Endothelial cell of umbilical vein (primary cell): ENCODE data around the gene HLA-B. TPM values are rescaled to one million over a fixed set of nuclear protein-coding genes. Genes with fewer than 3 reads are reported as not detected.

Experiments
- BruUV-seq: library from RNA; stranded (reverse); fragments of 400-500 nt; replicated peaks from 2 replicates; lab custom pipeline; 2021; lab: Mats Ljungman, UMichigan
- CTCF ChIA-PET: fragments of 300-600, 350-600 bp; sonication (Branson Sonifier 250); formaldehyde crosslinking; loops from one replicate; lab custom pipeline; 2021; ENCODE audit warnings: antibody characterized with exemption, inconsistent platforms; lab: Charles Lee
- POLR2A ChIA-PET: fragments of 300-600, 350-600 bp; sonication (Branson Sonifier 250); formaldehyde crosslinking; loops from one replicate; lab custom pipeline; 2021; ENCODE audit warnings: antibody characterized with exemption, inconsistent platforms; lab: Charles Lee
- DNase-seq: peaks from one replicate; pipeline ENCODE4 v3.0.0-alpha.2; 2011; ENCODE audit warnings: low read depth, low spot score
- FAIRE-seq: peaks from 2 replicates; lab custom pipeline; 2011; peaks lifted over from hg19 to GRCh38; lab: Jason Lieb, UNC
- H2AFZ ChIP-seq: 2 replicates; pipeline ENCODE4 v1.6.0; 2012; ENCODE audit warnings: low read depth, low read length, control low read depth, inconsistent platforms
- H3K27ac ChIP-seq: 2 replicates; pipeline ENCODE4 v1.5.1; 2011; ENCODE audit warnings: low read depth, mild to moderate bottlenecking, control low read depth, low read length, moderate library complexity; ENCODE audit not compliant: insufficient read depth
- H3K27me3 ChIP-seq, 2 experiments: 2 replicates each; pipeline versions ENCODE4 v1.6.0 to v1.6.1; 2011; ENCODE audit warnings: low read length in 2 of 2, mixed read lengths in 1 of 2; ENCODE audit not compliant: control insufficient read depth in 2 of 2, insufficient read depth in 2 of 2
- H3K36me3 ChIP-seq, 2 experiments: 2 replicates in 1 of 2; 3 replicates in 1 of 2; pipeline ENCODE4 v1.5.1; 2011; ENCODE audit warnings: low read length in 2 of 2, mild to moderate bottlenecking in 1 of 2, moderate library complexity in 1 of 2; ENCODE audit not compliant: control insufficient read depth in 2 of 2, insufficient read depth in 2 of 2; ENCODE audit errors: extremely low read depth in 1 of 2
- H3K4me1 ChIP-seq: 3 replicates; pipeline ENCODE4 v1.5.1; 2011; ENCODE audit warnings: mild to moderate bottlenecking, low read length; ENCODE audit not compliant: control insufficient read depth, insufficient read depth; ENCODE audit errors: extremely low read depth
- H3K4me2 ChIP-seq: 2 replicates; pipeline ENCODE4 v1.6.1; 2011; ENCODE audit warnings: low read length, control low read depth, mixed read lengths; ENCODE audit not compliant: insufficient read depth
- H3K4me3 ChIP-seq, 3 experiments: fragments of 200-600 bp in 1 of 3; sonication (generic), shearing (Covaris generic) in 1 of 3; replicated peaks in 1 of 3; 2 replicates each; pipeline ENCODE4 v1.5.1; 2011 to 2016; ENCODE audit warnings: control low read depth in 3 of 3, low read length in 3 of 3, mild to moderate bottlenecking in 2 of 3, inconsistent platforms in 1 of 3, low read depth in 1 of 3, moderate library complexity in 1 of 3; ENCODE audit not compliant: insufficient read depth in 1 of 3
- H3K79me2 ChIP-seq: 2 replicates; pipeline ENCODE4 v1.6.0; 2012; ENCODE audit warnings: low read length, inconsistent platforms; ENCODE audit not compliant: control insufficient read depth, insufficient read depth
- H3K9ac ChIP-seq: replicated peaks from 2 replicates; pipeline ENCODE3; 2011; ENCODE audit warnings: low read length, control low read depth; ENCODE audit not compliant: insufficient read depth; ENCODE audit errors: extremely low read depth
- H3K9me1 ChIP-seq: replicated peaks from 3 replicates; pipeline ENCODE4 v1.6.0; 2011; ENCODE audit warnings: mild to moderate bottlenecking, low read length; ENCODE audit not compliant: control insufficient read depth, insufficient read depth; ENCODE audit errors: extremely low read depth
- H3K9me3 ChIP-seq: replicated peaks from 2 replicates; pipeline ENCODE4 v1.5.1; 2012; ENCODE audit warnings: low read length, inconsistent platforms; ENCODE audit not compliant: control insufficient read depth, insufficient read depth
- H4K20me1 ChIP-seq: replicated peaks from 2 replicates; pipeline ENCODE3; 2011; ENCODE audit warnings: mild to moderate bottlenecking, low read length; ENCODE audit not compliant: control insufficient read depth, insufficient read depth; ENCODE audit errors: extremely low read depth
- EZH2 ChIP-seq: IDR thresholded peaks from 2 replicates; pipeline ENCODE4 v1.6.1; 2012; ENCODE audit warnings: borderline replicate concordance, low read depth, mild to moderate bottlenecking, moderate library complexity, low read length, inconsistent platforms; ENCODE audit not compliant: severe bottlenecking
- FOS ChIP-seq: IDR thresholded peaks from 2 replicates; pipeline ENCODE4 v1.6.1; 2011; ENCODE audit warnings: mild to moderate bottlenecking, low read length, moderate library complexity, borderline replicate concordance; ENCODE audit not compliant: insufficient read depth
- GATA2 ChIP-seq: IDR thresholded peaks from 2 replicates; pipeline ENCODE4 v1.7.0; 2011; ENCODE audit warnings: low read depth, mild to moderate bottlenecking, moderate library complexity, mixed read lengths, low read length; ENCODE audit not compliant: insufficient read length, insufficient read depth
- JUN ChIP-seq: IDR thresholded peaks from 2 replicates; pipeline ENCODE4 v1.6.1; 2011; ENCODE audit warnings: borderline replicate concordance, low read depth; ENCODE audit not compliant: insufficient read length, insufficient read depth
- MYC ChIP-seq: IDR thresholded peaks from one replicate; pipeline ENCODE4 v1.6.1; 2011; ENCODE audit warnings: mild to moderate bottlenecking, low read depth, low read length
- POLR2A ChIP-seq: IDR thresholded peaks from 2 replicates; pipeline ENCODE4 v1.6.1; 2012; ENCODE audit warnings: low read depth, mild to moderate bottlenecking, control low read depth, low read length
- dilution Hi-C: fragments of 300-500 bp; cut with MboI; formaldehyde crosslinking; loops from one replicate; pipeline ENCODE4 v1.15.0; 2019; ENCODE audit warnings: low sequenced_read_pairs; ENCODE audit not compliant: extremely low pct_ligation_motif_present
- intact Hi-C: fragments of 100-400 bp; cut with micrococcal nuclease; formaldehyde crosslinking; loops from one replicate; pipeline ENCODE4 v1.10.0; 2022
- microRNA-seq: library from miRNA; unstranded; fragments of <30 nt; microRNA quantifications from one replicate; pipeline ENCODE4 v1.2.0, GENCODE V29; 2021; ENCODE audit warnings: borderline number of aligned reads, borderline replicate concordance
- polyA plus RNA-seq, 4 experiments: library from polyadenylated mRNA; depleted of rRNA in 3 of 4; stranded (reverse) in 3 of 4; unstranded in 1 of 4; fragments of >200 nt; gene quantifications; 2 replicates each; pipeline versions ENCODE4 v1.2.1 to v1.2.3, GENCODE V29; 2011 to 2012; ENCODE audit warnings: missing spikeins in 1 of 4
- small RNA-seq: library from RNA; depleted of rRNA; stranded (forward); fragments of <200 nt; gene quantifications from one replicate; pipeline ENCODE3, GENCODE V24; 2012; ENCODE audit warnings: low replicate concordance, low read depth; ENCODE audit not compliant: insufficient read depth, insufficient read length
- total RNA-seq: library from RNA; stranded (reverse); gene quantifications from 2 replicates; pipeline ENCODE4 v1.2.3, GENCODE V29; 2021
- TF ChIP-seq, protein P1 (sequence below): IDR thresholded peaks from 2 replicates; pipeline ENCODE4 v1.6.1; 2011; ENCODE audit not compliant: insufficient read depth, insufficient read length
- TF ChIP-seq, protein P2 (sequence below), 2 donors: IDR thresholded peaks; 1 replicate in 1 of 2; 2 replicates in 1 of 2; pipeline ENCODE4 v1.5.1; 2011; ENCODE audit warnings: low read length in 2 of 2, mild to moderate bottlenecking in 2 of 2, moderate library complexity in 2 of 2, control low read depth in 1 of 2, inconsistent platforms in 1 of 2, low read depth in 1 of 2; ENCODE audit not compliant: insufficient read depth in 1 of 2; ENCODE audit errors: extremely low read depth in 1 of 2

Gene HLA-B
- total and polyA plus RNA-seq, 2 donors (not counting 3 experiments of a cell fraction or from before 2014, with no cell fraction given) = 119 to 126 TPM

GRCh38 chr6:31304683-31305082, 52.3 kb downstream of the HLA-B start:
- Histone ChIP-seq H3K27me3 (peaks cover 28 to 30% of the 10 kb centered on the region in 2 experiments), H4K20me1 (no peaks in the 10 kb centered on the region), H3K9ac (no peak overlapping the region), H3K9me1 (no peaks in the 10 kb centered on the region), H2AFZ (no peak overlapping the region), H3K9me3 (no peaks in the 10 kb centered on the region), H3K4me1 (no peaks in the 10 kb centered on the region), H3K79me2 (no peaks in the 10 kb centered on the region), H3K4me3 (no peak overlapping the region), H3K4me2 (no peak overlapping the region), H3K27ac (no peak overlapping the region), H3K36me3 (no peaks in the 10 kb centered on the region)
- dilution Hi-C loops (no loop called here), intact Hi-C loops (no loop called here)
- no peak for TF ChIP-seq MYC
- TF ChIP-seq, protein P1, sequence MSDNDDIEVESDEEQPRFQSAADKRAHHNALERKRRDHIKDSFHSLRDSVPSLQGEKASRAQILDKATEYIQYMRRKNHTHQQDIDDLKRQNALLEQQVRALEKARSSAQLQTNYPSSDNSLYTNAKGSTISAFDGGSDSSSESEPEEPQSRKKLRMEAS = no peak
- no peak for TF ChIP-seq GATA2
- TF ChIP-seq, protein P2, sequence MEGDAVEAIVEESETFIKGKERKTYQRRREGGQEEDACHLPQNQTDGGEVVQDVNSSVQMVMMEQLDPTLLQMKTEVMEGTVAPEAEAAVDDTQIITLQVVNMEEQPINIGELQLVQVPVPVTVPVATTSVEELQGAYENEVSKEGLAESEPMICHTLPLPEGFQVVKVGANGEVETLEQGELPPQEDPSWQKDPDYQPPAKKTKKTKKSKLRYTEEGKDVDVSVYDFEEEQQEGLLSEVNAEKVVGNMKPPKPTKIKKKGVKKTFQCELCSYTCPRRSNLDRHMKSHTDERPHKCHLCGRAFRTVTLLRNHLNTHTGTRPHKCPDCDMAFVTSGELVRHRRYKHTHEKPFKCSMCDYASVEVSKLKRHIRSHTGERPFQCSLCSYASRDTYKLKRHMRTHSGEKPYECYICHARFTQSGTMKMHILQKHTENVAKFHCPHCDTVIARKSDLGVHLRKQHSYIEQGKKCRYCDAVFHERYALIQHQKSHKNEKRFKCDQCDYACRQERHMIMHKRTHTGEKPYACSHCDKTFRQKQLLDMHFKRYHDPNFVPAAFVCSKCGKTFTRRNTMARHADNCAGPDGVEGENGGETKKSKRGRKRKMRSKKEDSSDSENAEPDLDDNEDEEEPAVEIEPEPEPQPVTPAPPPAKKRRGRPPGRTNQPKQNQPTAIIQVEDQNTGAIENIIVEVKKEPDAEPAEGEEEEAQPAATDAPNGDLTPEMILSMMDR (IDR thresholded peaks at IDR 0.05; ENCODE audit: extremely low read depth in 1 of 2, insufficient read depth in 1 of 2, low read depth in 1 of 2, low read length in 2 of 2) = no peak
- TF ChIP-seq FOS = no peak
- no peak for TF ChIP-seq POLR2A
- TF ChIP-seq JUN = peak; percentile 19
- no peak for TF ChIP-seq EZH2
- BruUV-seq = no TSS peak
- ChIA-PET CTCF (interaction anchor here (0.9 kb wide), 1 partner anchor 10 kb away, joined by 4 read pairs; no protein-coding TSS in a partner anchor), POLR2A (no interaction called here)
- DNase-seq (no peak), FAIRE-seq (no peak)

Small RNAs within 50 kb of the gene (microRNA-seq; reads per million reads assigned to microRNA genes)
- not detected for gene MIR6891

Small RNAs within 50 kb of the gene (small RNA-seq; reads per million reads assigned to genes)
- gene HLA-S (not detected), gene MIR6891 (not detected), gene RF00019 (not detected), gene RNU6-283P (not detected)

Other genes with a start within 250 kb of the HLA-B start
- not detected in 2 replicates for gene C6orf15, start 244.6 kb downstream of the HLA-B start, total RNA-seq
- gene C6orf15, start 244.6 kb downstream of the HLA-B start, polyA plus RNA-seq = not detected in 2 replicates
- 9.2 and 13.2 TPM in 2 replicates for gene PSORS1C1, start 242.4 kb downstream of the HLA-B start, total RNA-seq
- 1.1 TPM in 2 replicates for gene PSORS1C1, start 242.4 kb downstream of the HLA-B start, polyA plus RNA-seq
- gene CDSN, start 236.7 kb downstream of the HLA-B start, total RNA-seq = not detected in 2 replicates
- gene CDSN, start 236.7 kb downstream of the HLA-B start, polyA plus RNA-seq = 0.03 TPM in 1 of 2 replicates, not detected in the other
- not detected in 2 replicates for gene PSORS1C2, start 218.1 kb downstream of the HLA-B start, total RNA-seq
- gene PSORS1C2, start 218.1 kb downstream of the HLA-B start, polyA plus RNA-seq = not detected in 2 replicates
- 22.9 and 23.2 TPM in 2 replicates for gene CCHCR1, start 199.4 kb downstream of the HLA-B start, total RNA-seq
- gene CCHCR1, start 199.4 kb downstream of the HLA-B start, polyA plus RNA-seq = 12.0 and 12.8 TPM in 2 replicates
- gene TCF19, start 198.6 kb downstream of the HLA-B start, total RNA-seq = 28.0 and 31.7 TPM in 2 replicates
- 13.9 and 14.5 TPM in 2 replicates for gene TCF19, start 198.6 kb downstream of the HLA-B start, polyA plus RNA-seq
- gene POU5F1, start 186.5 kb downstream of the HLA-B start, total RNA-seq = not detected in 2 replicates
- 0.63 and 0.94 TPM in 2 replicates for gene POU5F1, start 186.5 kb downstream of the HLA-B start, polyA plus RNA-seq
- gene HLA-C, start 85.1 kb downstream of the HLA-B start, total RNA-seq = 102 and 109 TPM in 2 replicates
- gene HLA-C, start 85.1 kb downstream of the HLA-B start, polyA plus RNA-seq = 287 and 345 TPM in 2 replicates
- 42.5 and 45.2 TPM in 2 replicates for gene MICA, start 46.4 kb upstream of the HLA-B start, total RNA-seq
- gene MICA, start 46.4 kb upstream of the HLA-B start, polyA plus RNA-seq = 99.3 and 101 TPM in 2 replicates
- 25.9 and 36.3 TPM in 2 replicates for gene MICB, start 141.0 kb upstream of the HLA-B start, total RNA-seq
- gene MICB, start 141.0 kb upstream of the HLA-B start, polyA plus RNA-seq = 32.8 and 35.7 TPM in 2 replicates
- gene MCCD1, start 171.8 kb upstream of the HLA-B start, total RNA-seq = not detected in 2 replicates
- not detected in 2 replicates for gene MCCD1, start 171.8 kb upstream of the HLA-B start, polyA plus RNA-seq
- 453 and 481 TPM in 2 replicates for gene DDX39B, start 184.8 kb upstream of the HLA-B start, total RNA-seq
- gene DDX39B, start 184.8 kb upstream of the HLA-B start, polyA plus RNA-seq = 722 and 766 TPM in 2 replicates
- gene ATP6V1G2, start 189.4 kb upstream of the HLA-B start, total RNA-seq = 0.84 and 1.4 TPM in 2 replicates
- 0.64 and 0.70 TPM in 2 replicates for gene ATP6V1G2, start 189.4 kb upstream of the HLA-B start, polyA plus RNA-seq
- 14.6 and 15.5 TPM in 2 replicates for gene NFKBIL1, start 190.4 kb upstream of the HLA-B start, total RNA-seq
- 9.9 and 14.2 TPM in 2 replicates for gene NFKBIL1, start 190.4 kb upstream of the HLA-B start, polyA plus RNA-seq
- 0.46 TPM in 1 of 2 replicates, not detected in the other for gene LTA, start 215.1 kb upstream of the HLA-B start, total RNA-seq
- 0.08 TPM in 1 of 2 replicates, not detected in the other for gene LTA, start 215.1 kb upstream of the HLA-B start, polyA plus RNA-seq
- not detected in 2 replicates for gene TNF, start 218.4 kb upstream of the HLA-B start, total RNA-seq
- not detected in 2 replicates for gene TNF, start 218.4 kb upstream of the HLA-B start, polyA plus RNA-seq
- gene LTB, start 225.2 kb upstream of the HLA-B start, total RNA-seq = 1.2 and 1.3 TPM in 2 replicates
- gene LTB, start 225.2 kb upstream of the HLA-B start, polyA plus RNA-seq = 1.8 and 2.1 TPM in 2 replicates
- gene LST1, start 229.1 kb upstream of the HLA-B start, total RNA-seq = 1.00 and 2.0 TPM in 2 replicates
- 1.1 and 1.8 TPM in 2 replicates for gene LST1, start 229.1 kb upstream of the HLA-B start, polyA plus RNA-seq
- gene NCR3, start 235.8 kb upstream of the HLA-B start, total RNA-seq = not detected in 2 replicates
- not detected in 2 replicates for gene NCR3, start 235.8 kb upstream of the HLA-B start, polyA plus RNA-seq